GM21528 (cell line): ENCODE results near the gene POU2F1.

Source experiments
- ATAC-seq: cut with Tn5 transposase; IDR thresholded peaks from one replicate; pipeline ENCODE4 v1.9.1; 2021; ENCODE audit warnings: mild to moderate bottlenecking, moderate library complexity; ENCODE audit not compliant: unreplicated experiment, low FRiP score

Gene POU2F1

DNA sequence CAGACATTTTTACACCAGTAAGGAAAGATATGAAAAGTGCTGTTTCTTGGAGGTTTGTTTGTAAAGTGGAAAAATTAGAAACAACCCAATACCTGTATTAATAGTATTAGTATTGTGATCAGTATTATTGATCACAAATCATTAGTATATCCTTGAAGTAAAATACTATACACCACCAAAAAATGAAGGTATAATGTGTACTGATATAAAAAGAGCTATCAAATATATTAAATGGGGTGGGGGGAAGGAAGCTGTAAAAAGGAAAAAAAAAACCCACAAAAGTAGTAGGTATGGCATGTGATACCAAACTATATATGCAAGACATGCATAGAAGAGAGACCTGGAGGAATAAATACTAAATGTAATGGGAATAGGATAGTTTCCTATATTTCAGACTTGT, 46.3 kb downstream of the POU2F1 start:
- no peak for ATAC-seq

DNA sequence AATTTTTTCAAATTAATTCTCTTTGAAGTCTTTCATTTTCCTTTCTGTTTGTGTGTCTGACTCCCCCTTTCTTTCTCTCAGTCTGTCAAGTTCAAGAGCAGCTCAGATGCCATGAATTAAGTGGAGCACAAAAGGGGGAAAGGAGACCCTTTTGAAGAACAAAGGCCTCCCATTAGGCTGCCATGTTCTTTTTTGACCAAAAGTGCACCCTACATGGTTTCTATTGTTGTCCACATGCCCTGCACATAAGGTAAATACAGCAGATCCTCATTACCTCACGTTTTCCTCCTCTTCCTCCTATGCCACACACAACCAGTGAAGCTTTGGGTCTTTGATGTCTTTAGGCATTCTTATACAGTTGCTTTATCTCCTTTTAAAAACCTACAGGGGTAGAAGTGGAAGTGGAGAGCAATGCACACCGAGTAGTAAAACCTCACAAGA, 47.7 kb downstream of the POU2F1 start:
- no peak for ATAC-seq

DNA sequence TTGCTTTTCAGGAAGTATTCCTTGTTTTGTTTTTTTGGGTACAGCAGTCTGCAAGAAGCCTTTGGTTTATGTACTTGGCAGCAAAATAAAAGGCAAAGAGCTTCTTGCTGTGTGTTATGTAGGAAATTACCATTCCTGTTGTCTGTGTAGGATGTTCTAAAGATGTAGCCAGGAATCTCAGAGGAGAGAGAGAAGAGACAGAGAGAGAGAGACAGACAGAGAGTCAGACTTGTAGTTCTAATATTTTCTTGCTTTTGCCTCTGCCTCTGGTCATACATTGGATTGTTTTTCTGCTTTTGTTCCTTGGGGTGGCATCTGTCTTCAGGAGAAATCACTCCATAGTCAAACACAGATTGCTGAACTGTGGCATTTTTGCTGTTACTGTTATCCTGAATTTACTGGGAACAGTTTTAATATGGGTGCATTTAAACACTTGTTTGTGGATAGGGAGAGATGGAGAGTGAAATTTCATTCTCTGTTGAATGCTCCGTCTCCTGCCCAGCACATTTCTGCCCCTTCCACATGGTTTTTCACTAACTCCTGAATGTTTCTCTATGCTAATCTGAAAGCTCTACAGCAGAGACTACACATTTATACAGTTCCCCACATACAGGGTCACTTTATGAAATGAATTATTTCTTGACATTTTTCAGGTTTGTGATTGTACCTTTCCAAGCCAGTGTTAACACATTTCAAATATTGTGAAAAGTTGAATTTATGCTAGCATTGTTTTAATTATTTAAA, 49.8 kb downstream of the POU2F1 start:
- ATAC-seq: no peak

DNA sequence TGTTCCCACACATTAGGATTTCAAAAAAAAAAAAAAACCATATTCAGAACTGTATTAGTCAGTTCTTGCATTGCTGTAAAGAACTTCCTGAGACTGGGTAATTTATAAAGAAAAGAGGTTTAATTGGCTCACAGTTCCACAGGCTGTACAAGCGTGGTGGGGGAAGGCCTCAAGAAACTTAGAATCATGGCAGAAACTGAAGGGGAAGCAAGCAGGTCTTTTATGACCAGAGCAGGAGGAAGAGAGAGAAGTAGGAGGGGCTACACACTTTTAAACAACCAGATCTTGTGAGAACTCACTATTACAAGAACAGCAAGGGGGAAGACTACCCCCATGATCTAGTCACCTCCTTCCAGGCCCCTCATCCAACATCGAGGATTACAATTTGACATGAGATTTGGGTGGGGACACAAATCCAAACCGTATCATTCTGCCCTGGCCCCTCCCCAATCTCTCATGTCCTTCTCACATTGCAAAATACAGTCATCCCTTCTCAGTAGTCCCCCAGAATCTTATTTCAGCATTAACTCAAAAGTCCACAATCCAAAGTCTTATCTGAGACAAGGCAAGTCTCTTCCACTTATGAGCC, 51.8 kb downstream of the POU2F1 start:
- ATAC-seq: no peak

DNA sequence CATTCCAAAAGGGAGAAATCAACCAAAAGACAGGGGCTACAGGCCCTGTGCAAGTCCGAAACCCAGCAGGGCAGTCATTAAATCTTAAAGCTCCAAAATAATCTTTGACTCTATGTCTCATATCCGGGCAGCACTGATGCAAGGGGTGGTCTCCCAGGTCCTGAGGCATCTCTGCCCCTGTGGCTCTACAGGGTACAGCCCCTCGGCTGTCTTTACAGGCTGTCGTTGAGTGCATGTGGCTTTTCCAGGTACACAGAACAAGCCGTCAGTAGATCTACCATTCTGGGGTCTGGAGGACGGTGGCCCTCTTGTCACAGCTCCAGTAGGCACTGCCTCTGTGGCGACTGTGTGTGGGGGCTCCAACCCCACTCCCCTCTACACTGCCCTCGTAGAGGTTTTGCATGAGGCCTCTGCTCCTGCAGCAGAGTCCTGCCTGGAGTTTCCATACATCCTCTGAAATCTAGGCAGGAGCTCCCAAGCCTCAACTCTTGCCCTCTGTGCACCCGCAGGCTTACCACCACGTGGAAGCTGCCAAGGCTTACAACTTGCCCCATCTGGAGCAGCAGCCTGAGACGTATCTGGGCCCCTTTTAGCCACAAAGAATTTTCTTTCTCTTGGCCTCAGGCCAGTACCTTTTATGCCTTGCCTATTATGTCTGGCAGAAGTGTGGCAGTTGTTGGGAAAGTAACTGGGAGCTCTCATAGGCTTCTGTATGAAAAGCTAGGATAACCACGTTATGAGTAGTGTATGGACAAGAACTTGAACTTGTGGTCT, 52.5 kb downstream of the POU2F1 start:
- ATAC-seq: no peak

DNA sequence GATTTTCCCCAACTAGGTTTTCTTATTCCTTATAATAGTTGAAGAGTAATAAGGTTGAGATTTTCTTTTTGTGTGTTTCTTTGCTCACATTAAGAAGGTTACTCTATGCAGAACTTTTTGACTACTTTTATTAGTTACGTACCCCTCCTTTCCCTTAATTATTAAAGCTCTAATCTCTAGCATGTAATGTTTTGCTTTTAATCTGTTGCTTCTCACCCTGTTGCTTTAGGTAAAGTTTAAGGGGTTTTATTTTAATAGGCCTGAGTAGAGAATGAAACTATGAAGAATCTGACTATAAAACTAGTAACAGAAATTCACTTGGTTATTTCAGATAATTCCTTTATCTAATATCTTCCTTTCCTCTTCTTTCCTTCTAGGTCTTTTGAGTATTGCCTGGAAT, 53.4 kb downstream of the POU2F1 start:
- ATAC-seq: no peak

DNA sequence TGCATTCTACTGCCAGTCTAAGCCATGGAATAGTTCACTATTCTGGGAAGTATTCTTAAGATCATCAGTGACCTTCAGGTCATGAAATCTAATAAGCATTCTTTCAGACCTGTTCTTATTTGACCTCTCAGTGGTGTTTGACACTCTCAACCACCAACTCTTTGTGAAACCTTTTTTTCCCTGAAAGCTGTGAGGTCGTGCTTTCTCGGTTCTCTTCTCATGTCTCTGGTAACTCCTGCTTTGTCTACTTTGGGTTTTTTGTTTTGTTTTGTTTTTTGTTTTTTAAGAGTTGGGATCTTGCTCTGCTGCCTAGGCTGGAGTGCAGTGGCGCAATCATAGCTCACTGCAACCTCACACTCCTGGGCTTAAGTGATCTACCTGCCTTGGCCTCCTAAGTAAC, 56.3 kb downstream of the POU2F1 start:
- peak; percentile 96 for ATAC-seq

DNA sequence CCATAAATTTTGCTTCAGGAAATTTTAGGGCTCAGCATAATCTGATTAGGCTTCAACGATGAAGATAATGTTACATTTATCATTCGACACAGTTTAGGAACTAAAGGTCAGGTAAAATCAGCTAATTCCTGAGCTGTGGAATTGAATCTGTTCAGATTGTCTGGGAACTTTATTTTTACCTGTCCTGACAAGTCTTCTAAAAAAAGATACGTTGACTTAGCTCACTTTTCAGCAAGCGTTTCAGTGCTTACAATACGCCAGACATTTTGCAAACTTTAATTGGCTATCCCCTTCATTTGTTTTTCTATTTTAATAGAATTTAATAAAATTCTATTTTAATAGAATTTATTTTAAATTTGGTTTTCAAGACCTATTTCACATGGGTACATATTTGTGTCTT, 57.8 kb downstream of the POU2F1 start:
- ATAC-seq: no peak

DNA sequence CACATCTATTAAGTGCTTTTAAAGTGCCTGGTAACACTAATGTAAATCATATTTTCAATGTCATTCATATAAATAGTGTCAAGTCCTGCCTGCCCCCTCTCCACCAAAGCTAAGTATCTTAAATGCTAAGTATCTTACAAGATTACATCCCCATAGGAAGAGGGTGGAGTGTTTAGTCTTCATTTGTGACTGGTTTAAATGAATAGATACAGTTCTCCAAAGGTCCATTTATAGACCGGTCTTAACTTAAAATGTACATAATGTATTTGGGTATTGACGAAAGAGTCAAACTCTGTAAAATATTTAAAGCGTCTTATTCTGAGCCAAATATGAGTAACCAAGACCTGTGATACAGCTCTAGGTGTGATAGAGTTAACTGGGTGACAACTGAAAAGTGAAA, 60.2 kb downstream of the POU2F1 start:
- ATAC-seq: no peak

DNA sequence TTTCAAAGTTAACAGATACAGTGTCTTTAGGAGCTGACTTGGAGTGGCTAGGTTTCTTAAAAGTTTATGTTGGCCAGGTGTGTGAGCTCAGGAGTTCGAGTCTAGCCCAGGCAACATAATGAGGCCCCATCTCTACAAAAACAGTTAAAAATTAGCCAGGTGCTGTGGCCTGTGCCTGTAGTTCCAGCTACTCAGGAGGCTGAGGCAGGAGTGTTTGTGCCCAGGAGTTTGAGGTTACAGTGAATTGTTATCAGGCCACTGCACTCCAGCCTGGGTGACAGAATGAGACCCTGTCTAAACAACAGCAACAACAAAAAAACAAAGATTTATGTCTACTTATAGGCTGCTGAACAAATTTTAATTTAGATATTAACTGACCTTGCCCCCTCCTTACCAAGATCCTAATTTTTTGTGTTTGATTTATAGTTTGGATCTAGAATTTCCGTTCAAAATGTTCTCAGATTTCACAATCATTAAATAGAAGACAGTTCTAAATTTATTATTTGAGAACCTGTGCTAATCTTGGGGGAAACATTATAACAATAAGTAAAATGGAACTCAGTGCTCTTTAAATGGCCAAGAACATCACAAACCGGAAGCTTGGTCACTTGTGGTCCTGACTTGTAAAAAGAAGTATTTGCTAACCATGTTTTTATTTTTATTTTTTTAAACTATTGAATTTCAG, 67.8 kb downstream of the POU2F1 start:
- no peak for ATAC-seq

DNA sequence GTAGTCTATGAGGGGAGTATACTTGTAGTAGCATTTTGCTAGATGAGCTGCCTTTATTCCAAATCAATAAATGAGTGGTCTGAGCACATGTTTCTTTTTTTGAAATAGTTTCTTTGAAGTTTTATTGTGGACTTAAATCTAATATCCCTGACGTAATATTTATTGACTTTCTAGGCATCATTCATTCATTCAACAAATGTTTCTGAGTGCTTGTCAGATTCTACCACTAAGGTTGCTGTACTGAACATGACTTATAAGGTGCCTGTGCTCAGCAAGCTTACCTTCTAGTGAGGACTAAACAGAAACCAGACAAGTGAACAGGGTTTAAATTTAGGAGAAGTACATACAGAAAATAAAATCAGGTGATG, 68.4 kb downstream of the POU2F1 start:
- no peak for ATAC-seq

DNA sequence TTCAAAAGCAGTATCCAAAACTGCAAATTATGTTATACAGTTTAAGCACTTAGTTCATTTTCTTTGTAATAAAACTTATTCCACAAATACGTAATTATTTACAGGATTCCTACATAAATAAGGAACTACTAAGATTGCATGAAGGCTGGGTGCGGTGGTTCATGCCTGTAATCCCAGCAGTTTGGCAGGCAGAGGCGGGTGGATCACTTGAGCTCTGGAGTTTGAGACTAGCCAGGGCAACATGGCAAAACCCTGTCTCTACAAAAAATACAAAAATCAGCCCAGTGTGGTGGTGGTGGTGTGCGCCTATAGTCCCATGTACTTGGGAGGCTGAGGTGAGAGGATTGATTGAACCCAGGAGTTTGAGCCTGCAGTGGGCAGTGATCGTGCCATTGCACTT, 69.3 kb downstream of the POU2F1 start:
- no peak for ATAC-seq

DNA sequence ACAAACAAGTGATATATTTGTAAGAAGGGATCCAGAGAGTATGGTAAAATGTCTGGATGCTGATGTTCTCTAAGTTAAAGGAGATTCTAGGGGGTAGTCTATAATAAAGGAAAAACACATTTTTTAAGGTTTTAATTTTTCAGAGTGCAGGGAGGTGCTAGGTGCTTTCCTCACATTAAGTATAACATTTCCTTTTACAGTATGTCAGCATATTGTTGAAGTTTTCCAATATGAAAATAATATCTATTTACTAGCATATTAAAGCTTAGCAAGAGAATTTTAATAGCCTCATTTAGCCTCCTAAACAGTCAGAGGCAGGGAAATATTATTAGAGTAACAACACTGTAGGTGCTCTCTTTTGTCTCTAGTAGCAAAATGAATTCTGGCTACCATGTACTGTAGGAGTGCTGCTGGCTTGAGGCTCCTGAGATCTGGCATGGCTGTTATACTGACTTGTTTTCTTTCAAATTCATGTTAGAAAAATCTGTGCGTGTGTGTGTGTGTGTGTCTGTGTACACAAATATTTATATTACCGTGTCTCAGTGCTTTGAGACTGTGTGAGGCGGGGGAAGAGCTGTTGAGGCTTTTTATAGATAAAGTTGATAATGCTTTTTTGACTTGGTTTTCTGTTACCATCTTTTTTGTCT, 71.0 kb downstream of the POU2F1 start:
- no peak for ATAC-seq

DNA sequence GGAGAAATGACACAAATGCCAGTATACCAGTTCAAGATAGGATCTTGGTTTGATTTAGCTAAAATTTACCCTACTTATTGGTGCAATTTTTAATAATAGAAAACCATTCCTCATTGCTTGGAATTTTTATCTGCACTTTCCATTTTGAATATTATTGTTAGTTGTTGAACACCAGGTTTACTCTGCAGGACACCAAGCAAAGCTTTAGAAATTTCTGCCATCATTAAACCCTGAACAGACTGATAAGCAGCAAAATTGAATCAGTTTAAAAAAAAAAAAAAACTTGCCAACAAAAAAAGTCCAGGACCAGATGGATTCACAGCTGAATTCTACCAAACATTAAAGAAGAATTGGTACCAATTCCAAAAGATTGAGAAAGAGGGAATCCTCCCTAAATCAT, 71.5 kb downstream of the POU2F1 start:
- no peak for ATAC-seq

DNA sequence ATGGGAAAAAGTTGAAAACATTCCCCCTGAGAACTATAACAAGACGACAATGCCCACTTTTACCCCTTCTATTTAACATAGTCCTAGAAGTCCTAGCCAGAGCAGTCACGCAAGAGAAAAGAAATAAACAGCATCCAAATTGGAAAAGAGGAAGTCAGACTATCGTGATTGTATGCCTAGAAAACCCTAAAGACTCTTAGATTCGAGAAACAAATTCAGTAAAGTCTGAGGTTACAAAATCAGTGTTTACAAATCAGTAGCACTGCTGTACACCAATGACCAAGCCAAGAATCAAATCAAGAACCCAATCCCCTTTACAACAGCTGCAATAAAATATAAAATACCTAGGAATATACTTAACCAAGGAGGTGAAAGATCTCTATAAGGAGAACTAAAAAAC, 72.4 kb downstream of the POU2F1 start:
- ATAC-seq: no peak

DNA sequence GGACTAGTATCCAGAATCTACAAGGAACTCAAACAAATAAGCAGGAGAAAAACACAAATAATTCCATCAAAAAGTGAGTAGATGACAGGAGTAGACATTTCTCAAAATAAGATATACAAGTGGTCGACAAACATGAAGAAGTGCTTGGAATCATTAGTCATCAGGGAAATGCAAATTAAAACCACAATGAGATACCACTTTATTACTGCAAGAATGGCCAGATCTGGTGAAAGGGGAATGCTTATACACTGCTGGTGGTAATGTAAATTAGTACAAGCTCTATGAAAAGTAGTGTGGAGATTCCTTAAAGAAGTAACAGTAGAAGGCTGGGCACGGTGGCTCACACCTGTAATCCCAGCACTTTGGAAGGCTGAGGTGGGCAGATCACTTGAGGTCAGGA, 73.8 kb downstream of the POU2F1 start:
- no peak for ATAC-seq

DNA sequence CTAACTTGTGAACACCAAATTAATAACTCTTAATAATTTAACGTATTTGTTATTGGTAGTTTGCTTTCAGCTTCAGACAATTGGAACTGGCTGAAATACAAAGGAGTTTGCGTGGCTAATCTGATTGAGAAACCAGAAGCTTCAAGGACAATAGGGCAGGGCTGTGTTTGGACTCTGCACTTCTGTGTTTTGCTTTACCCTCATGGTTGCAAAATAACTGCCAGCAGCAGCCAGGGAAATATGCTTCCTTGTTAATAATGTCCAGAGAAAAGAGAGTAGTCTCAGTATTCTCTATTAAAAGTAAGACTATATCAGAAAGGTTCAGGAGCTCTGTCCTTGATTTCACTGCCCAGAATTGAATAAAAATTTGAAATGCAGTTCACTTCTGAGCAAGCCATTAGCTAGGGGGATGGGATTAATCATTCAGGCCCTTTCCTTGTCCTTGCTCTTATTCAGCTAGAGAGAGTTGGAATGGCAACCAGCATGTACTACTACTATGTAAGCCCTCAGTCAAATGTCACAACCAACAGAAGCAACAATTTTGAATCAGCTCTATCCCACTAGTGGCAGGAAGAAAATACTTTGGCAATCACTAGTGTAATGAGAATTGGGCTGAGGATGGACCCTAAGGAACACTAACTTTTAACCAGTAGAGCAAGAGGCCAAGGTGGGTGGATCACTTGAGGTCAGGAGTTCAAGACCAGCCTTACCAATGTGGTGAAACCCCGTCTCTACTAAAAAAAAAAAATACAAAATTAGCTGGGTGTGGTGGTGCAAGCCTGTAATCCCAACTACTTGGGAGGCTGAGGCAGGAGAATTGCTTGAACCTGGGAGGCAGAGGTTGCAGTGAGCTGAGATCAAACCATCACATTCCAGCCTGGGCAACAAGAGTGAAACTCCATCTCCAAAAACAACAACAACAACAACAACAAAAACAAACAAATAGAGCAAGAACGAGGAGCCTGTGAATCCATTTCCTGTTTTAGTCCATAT, 76.8 kb downstream of the POU2F1 start:
- ATAC-seq: no peak

DNA sequence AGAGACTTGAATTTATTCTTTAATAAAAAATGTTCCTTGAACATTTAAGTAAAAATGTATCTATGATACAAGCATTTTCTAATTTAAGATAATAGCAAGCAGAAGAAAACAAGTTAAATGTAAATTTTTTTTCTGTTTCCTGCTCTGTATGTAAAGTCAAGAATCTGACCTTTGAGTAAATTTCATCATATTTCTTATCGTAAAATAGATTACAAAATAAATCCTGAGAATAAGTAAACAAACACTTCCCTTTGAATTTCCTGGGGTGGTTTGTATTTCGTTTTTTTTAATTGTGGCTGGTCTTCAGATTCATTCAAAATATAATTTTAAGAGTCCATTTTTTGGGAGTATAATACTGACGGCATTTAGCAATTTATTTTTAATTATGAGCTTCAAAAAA, 77.6 kb downstream of the POU2F1 start:
- no peak for ATAC-seq

DNA sequence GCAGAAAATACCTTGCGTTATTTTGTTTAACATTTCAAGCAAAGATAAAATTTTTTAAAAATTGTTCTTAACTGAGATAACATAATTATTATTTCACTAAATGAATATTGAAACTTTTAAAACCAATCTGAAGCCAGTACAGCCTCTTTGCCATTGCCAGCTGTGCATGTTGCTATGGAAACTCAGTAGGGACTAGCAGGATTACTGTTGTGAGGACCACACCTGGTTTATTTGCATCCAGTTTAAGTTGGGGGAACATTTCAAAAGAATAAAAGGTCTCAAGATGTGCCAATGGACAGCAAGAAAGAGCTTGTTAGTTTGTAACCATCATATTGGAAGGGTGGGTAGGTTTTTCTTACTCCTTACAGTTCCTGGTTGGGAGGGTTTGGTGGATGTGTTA, 80.7 kb downstream of the POU2F1 start:
- ATAC-seq: no peak

DNA sequence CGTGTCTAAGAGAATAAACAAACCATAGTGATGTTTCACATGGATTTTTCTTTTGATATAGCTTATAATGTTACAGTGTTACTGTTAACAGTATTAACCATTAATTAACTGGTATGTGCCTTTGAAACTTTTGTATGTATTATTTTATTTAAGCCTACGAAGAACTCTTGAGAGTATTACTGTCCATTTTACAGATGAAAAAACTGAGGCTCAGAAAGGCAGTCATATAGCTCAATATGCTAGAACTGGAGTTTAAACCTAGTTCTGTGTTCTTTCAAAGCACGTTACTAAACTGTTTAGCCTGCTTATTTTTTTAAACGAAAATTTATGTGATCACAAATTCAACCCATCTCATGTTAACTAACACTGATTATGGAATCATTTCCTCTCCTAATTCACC, 83.5 kb downstream of the POU2F1 start:
- no peak for ATAC-seq
